HG02759 (cell line): ENCODE measurements around the gene CCDC15.

Experiments used
- ATAC-seq: cut with Tn5 transposase; IDR thresholded peaks from one replicate; pipeline ENCODE4 v1.9.1; 2021; ENCODE audit warnings: mild to moderate bottlenecking, moderate library complexity; ENCODE audit not compliant: unreplicated experiment

The CCDC15 gene, protein sequence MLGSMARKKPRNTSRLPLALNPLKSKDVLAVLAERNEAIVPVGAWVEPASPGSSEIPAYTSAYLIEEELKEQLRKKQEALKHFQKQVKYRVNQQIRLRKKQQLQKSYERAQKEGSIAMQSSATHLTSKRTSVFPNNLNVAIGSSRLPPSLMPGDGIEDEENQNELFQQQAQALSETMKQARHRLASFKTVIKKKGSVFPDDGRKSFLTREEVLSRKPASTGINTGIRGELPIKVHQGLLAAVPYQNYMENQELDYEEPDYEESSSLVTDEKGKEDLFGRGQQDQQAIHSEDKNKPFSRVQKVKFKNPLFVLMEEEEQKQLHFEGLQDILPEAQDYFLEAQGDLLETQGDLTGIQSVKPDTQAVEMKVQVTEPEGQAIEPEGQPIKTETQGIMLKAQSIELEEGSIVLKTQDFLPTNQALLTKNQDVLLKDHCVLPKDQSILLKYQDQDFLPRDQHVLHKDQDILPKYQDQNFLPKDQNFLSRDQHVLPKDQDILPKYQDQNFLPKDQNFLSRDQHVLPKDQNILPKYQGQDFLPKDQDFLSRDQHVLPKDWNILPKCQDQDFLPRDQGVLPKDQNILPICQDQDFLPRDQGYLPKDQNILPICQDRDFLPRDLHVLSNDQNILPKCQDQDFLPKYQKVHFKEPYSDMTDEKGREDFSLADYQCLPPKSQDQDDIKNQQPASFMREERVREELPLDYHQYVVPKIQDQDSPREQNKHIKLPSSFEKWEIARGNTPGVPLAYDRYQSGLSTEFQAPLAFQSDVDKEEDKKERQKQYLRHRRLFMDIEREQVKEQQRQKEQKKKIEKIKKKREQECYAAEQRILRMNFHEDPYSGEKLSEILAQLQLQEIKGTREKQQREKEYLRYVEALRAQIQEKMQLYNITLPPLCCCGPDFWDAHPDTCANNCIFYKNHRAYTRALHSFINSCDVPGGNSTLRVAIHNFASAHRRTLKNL

DNA sequence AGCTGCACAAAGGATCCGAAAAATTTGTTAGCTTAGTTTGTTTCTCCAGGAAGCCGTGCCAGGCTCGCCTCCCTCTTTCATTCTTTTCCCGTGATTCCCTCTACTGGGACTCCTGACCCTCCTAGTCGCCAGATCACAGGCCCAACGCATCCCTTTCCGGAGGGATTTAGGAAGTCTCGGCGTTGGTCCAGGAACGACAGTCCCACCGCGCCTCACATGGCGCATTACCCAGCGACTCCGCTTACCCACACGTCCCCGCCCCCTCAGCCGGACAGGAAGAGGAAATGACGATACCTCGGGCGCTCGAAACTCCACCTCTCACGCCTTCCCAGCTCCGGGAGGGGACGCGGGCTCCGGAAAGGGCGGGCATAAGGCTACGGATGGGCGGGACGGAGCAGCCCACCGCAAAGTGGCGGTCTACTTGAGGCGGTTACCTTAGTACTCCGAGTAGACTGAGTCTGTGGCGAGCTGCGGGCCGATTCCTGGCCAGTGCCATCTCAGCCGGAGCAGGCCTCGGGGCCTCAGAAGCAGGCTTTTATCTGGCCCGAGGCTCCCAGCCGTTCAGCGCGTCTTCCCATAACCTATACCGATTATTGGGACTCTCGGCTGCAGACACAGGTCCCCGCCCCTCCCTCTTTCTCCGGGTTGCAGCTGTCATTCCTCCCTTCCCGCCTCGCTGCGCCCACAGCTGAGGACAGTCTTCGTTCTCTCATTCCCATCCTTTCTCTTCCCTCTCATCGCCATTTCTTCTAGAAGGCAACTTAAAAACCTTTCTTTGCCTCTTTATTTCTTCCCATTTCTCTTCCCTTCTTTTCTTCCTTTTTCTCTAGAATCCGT lies at the start of gene CCDC15:
TSS of gene CCDC15 (plus strand) at position 450 of the 837 bp plus-strand sequence. CDS start 531 bp downstream, outside the sequence.
- peak; percentile 100 for ATAC-seq

DNA sequence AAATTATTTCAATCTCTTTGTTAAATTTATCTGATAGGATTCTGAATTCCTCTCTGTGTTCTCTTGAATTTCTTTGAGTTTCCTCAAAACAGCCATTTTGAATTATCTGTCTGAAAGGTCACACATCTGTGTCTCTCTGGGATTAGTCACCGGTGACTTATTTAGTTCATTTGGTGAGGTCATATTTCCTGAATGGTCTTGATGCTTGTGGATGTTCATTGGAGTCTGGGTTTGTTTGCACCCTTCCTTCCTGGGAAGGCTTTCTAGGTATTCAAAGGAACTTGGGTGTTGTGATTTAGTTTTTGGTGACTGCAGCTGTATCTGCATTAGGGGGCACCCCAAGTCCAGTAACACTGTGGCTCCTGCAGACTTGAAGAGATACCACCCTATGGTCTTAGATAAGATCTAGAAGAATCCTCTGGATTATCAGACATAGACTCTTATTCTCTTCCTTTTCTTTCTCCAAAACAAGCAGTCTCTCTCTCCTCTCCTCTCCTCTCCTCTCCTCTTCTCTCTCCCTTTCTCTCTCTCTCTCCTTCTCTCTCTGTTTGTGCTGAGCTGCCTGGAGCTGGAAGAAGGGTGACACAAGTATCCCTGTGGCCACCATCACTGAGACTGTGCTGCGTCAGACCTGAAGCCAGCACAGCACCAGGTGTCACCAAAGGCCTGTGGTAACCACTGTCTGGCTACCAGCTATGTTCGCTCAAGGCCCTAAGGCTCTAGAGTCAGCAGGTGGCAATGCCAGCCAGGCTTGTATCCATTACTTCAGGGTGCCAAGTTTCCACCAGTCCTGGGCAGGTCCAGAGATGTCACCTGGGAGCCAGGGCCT lies 38.2 kb upstream of the CCDC15 start:
- no peak for ATAC-seq

DNA sequence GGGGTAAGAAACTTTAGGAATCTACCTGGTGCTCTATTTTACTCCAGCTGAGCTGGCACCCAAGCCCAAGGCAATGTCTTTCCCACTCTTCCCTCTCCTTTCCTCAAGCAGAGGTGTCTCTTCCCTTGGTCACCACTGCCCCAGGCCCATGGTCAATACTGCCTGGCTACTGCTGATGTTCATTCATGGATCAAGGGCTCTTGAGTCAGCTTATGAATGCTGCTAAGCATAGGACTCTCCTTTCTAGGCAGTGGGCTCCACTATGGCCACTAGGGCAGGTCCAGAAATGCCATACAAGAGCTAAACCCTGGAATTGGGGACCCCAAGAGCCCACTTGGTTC lies 37.7 kb upstream of the CCDC15 start:
- no peak for ATAC-seq

DNA sequence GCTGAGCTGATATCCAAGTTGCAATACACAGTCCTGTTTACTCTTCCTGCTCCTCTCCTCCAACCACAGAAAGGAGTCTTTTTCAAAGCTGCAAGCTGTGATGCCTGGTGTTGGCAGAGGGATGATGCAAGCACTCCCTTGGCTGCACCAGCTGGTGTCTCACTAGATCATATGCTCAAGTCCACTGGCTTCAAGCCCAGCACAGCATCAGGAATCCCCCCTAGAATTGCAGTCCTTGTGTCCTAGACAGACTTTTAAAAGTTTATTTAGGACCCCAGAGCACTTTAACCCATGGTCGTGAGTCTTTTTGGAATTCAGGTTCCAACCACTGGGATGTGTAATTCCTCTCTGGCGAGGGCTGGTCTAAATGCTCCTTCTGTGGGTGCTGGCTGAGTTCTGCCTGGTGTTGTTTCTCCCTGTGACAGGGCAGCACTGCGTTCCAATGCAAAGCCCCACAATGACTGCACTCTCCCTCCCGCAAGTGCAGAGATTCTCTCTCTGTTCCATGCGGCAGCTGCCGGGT lies 36.8 kb upstream of the CCDC15 start:
- no peak for ATAC-seq

DNA sequence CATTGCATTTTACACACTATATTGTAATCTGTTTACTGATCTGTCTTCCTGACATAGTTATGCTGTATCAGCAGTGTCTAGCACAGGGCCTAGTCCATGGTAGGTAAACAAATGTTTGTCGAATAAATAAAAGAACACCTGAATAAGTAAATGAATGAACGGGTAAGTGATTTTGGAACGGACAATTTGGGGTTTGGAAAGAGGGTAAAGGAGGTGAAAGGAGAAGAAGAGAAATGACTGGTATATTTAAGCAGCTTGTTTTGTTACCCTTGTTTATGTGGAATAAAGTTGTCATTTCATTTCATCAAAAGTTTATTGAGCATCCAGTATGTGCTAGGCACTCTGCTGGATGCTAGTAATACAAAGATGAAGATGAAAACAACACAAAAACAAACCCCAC lies 35.1 kb upstream of the CCDC15 start, which contains the start of gene HEPN1:
TSS of gene HEPN1 (plus strand) at position 301 of the 400 bp plus-strand sequence.
- no peak for ATAC-seq

DNA sequence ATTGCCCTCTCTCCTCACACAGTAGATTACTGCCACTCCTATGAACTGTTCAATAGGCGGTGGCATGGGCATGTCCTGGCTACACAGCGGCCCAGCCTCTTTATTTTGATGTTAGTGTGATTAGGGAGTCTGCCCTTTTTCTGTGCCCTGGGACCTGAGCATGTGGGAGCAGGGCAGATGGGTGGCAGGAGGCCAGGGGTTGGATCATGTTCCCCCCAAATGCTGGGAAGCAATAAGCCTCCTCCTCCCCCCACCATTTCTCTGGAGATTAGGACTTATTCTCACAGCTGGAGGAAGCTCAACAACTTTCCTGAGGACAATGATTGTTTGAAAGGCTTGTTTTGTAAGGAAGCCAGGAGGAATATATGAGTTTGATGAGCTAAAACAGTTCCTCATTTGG lies 34.1 kb upstream of the CCDC15 start:
- no peak for ATAC-seq

DNA sequence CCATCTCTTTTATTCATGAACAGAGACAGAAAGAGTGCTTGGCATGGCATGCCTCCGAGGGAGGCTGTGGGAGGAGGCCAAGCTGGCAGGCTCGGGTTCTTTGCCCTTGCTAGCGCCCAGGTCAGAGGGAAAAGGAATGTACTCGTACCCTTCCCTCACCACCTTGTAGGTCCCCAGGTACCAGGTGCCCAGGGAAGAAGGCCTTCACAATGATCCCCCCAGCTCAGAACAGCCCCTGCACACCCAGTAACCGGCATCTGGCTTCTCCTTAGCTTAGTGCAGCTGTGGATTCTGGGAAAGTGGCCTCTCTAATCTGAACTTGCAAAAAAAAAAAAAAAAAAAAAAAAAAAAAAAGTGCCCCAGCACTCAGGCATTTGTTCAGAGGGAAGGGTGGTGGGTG lies 33.6 kb upstream of the CCDC15 start:
- ATAC-seq, result no peak

DNA sequence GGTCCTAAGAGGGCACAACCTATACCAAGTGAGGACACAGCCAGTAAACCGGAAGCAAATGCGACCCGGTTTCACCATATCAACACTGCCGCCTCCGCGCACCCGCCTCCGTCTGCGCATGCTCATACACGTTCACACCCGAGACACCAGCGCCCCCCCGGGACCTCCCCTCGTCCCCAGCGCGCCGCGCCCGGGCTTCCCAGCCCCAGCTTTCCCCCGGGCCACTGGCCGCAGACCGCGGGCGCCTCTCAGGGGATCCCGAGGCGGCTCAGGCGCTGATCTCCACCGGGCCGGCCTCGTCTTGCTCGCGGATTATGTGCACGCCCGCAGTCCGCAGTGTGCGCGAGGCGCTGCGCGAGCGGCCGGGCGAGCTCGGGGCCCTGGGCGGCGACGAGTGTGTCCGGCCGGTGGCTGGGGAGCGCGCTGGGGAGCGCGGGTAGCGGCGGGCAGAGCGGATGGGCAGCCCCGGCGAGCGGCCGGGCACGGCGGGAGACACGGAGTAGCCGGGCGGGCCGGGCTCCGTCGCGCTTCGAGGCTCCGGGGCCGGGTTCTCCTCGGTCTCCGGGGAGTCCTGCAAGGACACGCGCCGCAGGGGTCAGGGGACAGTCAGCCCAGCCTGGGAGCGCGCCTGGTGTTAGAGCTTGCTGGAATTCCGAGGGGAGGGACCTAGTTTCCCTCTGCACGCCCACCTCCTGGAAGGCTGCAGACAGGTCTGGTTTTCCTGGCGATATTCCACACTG lies 33.0 kb upstream of the CCDC15 start:
- peak; percentile 78 for ATAC-seq

DNA sequence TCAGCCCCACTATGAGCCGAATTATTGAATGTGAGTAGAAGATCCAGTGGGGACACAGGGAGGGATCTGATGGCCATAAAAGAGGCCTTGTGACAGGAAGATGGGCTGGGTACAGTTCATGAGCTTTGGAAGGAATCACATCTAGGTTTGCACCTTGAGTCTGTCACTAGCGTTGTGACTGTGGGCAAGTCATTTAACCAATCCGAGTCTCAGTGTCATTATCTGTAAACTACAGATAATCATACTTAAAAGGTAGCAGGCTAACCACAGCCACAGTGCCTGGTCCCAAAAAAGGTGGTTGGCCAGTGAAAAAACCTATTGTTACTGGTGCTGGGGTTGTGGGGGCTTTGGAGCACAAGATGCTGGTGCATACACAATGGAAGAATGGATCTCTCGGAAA lies 31.2 kb upstream of the CCDC15 start:
- ATAC-seq, result no peak

DNA sequence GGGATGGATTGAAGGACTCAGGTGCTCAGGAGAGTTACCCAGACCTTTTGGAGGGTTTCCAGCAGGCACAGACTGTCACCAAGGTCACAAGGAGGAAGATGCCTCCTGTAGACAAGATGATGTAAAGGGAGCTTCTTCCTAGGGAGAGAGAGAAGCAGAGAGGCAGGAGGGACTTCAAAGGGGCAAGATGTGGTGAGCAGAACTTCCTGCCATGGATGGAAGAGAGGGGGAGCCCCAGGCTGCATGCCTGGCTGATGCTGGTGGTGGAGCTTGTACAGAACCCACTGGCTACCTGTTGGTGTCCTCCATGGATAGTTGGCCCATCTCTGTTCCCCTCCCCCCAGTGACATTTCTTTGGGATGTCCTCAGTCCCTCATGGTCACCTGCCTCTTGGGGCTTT lies 30.7 kb upstream of the CCDC15 start:
- ATAC-seq, result no peak

DNA sequence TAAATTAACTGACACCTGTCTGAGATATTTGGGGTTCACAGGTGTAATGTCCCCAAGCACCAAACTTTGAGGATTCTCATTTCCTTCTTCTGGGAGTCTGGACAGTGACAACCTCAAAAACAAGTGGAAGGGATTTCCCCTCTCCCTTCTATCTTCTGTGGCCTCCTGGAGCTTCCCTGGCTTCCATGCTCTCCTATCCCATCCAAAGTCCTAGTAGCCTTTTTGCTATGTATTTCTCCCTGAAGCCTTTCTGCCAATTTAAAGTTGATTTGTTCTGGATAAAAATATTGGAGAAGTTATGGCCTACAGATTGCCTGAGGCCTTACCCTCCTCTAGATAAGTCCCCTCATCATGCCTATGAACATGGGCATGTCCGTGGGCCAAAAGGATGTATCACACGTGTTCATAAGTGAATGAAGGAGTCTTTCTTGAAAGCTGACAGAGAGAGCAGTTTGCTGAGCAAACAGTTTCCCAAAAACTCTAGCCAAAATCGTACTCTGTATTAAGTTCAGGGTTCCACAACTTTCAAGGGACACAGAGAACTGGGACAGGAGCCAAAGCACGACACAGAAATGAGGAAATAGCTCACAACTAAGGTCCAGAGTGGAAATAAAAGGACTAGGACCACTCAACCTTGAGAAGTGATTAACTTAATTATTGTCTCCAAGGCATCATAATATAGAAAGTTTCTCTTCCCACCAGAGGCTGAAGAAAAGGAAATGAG lies 24.9 kb upstream of the CCDC15 start:
- no peak for ATAC-seq

DNA sequence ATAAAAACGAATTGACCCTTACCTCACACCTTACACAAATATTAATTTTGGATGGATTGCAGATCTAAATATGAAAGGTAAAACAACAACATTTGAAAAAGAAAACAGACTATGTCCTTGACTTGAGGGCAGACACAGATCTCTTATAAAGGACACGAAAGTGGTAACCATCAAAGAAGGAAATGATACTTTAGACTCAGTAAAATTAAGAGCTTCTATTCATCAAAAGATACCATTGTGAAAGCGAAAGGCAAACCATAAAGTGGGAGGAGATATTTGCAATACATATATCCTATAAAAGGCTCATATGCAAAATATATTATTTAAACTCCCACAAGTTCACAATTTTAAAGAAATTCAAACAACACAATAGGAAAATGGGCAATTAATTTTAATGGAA lies 23.2 kb upstream of the CCDC15 start:
- peak; percentile 62 for ATAC-seq

DNA sequence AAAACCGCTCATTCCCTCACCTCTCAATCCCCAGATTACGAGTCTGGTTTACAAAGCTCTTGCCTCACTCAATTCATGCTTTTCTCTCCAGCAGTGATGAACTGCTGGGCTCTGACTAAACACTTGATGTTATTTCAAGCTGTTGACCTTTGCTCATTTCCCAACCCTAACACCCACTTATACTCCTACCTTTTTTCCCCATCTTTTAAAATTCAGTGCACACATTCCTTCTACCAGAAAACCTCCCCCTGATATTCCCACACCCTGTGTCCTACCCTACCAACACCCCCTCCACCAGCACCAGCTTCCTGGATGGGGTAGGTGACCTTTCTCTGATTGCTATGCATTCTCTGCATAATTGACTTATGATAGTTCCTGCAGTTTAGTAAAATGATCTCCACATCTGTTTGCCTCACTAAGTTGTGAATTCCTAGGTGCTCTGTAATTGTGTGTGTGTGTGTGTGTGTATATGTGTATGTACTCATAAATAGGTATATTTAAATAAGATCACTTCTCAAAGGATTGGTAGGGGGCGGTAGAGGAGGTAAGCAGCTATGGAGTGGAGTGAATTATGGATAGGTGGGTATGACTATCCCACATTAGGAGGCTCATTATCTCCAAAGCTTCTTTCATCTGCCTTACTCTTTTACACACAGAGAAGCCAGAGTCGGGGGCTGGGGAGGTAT lies 19.0 kb upstream of the CCDC15 start:
- ATAC-seq, result no peak

DNA sequence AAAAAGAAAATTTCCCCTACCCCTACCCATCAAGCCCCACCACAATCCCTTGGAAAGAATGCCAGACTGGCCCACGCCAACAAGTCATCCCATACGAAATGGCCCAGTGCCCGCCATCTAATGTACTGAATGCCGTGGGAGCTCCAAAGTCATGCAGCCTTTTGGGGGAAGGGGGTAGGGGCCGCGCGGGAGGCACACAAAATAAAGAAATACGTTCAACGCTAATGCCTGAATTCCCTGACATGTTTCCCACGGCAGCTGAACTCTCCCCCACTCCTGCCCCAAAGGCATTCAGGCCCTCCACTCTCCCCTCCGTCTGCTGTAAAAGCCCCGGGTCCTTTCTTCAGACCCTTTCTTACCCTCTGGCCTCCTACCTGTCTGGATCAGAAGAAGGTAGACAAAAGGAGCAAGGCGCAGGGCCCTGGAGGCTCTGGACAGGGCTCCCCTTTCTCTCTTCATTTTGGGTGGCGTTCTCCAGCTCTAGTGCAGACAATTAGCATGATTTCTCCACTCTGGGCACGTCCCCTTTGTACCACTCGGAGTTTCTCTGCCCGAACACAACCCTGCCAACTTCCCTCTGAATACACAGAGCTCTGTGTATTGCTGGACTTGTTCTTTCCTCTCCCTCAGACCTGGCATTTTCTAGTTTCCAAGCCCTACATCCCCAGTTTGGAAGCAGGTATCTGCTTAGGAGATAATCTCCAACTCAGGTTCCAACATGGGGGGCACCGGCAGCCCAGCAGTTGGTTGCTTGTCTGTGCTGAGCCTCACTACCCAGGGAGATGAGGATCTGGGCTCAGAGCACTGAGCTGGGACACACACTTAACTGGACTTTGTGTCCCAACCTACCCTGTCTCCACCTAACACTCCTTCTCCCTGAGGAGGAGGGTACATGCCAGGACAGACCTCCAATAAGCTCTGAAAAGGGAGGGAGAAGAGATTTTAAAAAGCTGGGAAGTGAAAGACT lies 18.2 kb upstream of the CCDC15 start, which contains the start of gene HEPACAM:
TSS of gene HEPACAM (minus strand) at position 500 of the 967 bp plus-strand sequence. CDS start at position 459, 41 bp downstream.
- no peak for ATAC-seq

DNA sequence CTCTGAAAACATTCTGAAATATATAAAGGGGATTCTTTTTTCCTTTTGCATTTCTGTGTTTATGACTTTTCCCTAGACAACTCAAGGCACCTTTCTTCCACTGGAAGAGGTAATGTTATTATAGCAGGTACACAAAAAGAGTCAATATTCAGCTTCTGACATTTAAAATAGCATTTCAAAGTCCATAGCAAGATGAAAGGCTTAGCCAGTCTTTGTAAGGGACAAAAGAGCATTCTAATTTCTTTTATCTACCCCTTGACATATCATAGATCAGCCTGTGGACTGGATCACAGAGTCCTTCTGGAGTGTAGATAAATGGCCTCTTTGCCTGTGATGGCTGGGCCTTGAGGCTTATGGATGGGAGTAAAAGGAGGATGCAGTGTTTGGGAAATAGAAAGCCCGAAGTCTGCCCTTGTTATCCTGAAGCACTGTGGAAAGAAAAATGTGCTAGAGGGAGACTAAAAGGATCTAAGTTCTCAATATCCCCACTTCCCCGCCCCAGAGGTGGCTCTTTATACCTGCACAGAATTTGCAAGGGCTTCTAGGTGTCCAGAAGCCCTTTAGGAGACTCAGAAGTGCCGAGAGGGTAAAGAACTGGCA lies 16.6 kb upstream of the CCDC15 start:
- no peak for ATAC-seq

DNA sequence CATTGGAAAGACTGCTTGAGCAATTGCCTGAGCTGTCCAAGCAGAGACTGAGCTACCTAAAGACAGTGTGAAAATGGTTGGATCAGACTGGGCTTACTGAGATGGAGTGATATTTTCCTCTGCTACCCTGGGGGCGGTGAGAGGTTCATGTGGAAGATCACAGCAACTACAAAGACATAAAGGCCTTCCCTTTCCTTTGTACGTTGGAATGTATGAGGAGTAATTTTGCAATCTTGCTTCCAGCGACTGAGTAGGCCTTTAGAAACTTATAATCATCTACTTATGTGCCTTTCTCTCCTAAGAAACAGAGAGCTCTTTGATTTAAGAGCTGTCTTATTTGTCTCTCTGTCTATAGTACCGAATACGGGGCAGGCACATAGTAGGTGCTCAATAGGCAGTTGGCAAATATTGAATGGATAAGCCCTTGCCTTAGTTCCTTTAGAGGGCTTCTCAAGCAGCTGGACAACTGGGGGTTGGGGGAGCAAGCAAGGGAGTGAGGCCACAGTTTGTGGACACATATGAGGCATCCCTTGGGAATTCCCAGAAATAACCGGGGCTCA lies 15.7 kb upstream of the CCDC15 start:
- no peak for ATAC-seq
